ENCODE data around the gene ACKR3. TPM values are rescaled to one million over a fixed set of nuclear protein-coding genes. Genes with fewer than 3 reads are reported as not detected.

Gene ACKR3
- total RNA-seq, 1 donor from 2014 or later, result 9.1 TPM

GRCh38 chr2:236599059-236599458 is 29.4 kb downstream of the ACKR3 start:
- intact Hi-C loops (cut with DNase I), result no loop called here
- no peaks in the 10 kb centered on the region for H3K9me3 ChIP-seq
- H3K27ac ChIP-seq, result no peak overlapping the region
- DNase-seq (no peak), ATAC-seq (no peak)
- H3K4me3 ChIP-seq, result no peak overlapping the region
- H3K27me3 ChIP-seq, result no peaks in the 10 kb centered on the region
- no peaks in the 10 kb centered on the region for H3K4me1 ChIP-seq
- TF ChIP-seq CTCF (IDR thresholded peaks at IDR 0.05), result no peak
- H3K36me3 ChIP-seq, result no peaks in the 10 kb centered on the region

GRCh38 chr2:236600158-236600557 is 30.5 kb downstream of the ACKR3 start:
- no peak overlapping the region for H3K4me3 ChIP-seq
- H3K9me3 ChIP-seq, result no peaks in the 10 kb centered on the region
- H3K4me1 ChIP-seq, result no peaks in the 10 kb centered on the region
- H3K36me3 ChIP-seq, result no peaks in the 10 kb centered on the region
- no peak for TF ChIP-seq CTCF (IDR thresholded peaks at IDR 0.05)
- H3K27me3 ChIP-seq, result no peaks in the 10 kb centered on the region
- intact Hi-C loops (cut with DNase I), result no loop called here
- DNase-seq (no peak), ATAC-seq (no peak)
- no peak overlapping the region for H3K27ac ChIP-seq

GRCh38 chr2:236600892-236601291 is 31.3 kb downstream of the ACKR3 start:
- DNase-seq, result no peak
- intact Hi-C loops (cut with DNase I), result no loop called here

GRCh38 chr2:236601316-236602202 is 31.9 kb downstream of the ACKR3 start:
- H3K36me3 ChIP-seq, result no peaks in the 10 kb centered on the region
- no peak for TF ChIP-seq CTCF (IDR thresholded peaks at IDR 0.05)
- no peaks in the 10 kb centered on the region for H3K4me1 ChIP-seq
- DNase-seq (no peak), ATAC-seq (no peak)
- H3K4me3 ChIP-seq, result no peak overlapping the region
- no peaks in the 10 kb centered on the region for H3K9me3 ChIP-seq
- H3K27me3 ChIP-seq, result no peaks in the 10 kb centered on the region
- intact Hi-C loops (cut with DNase I), result no loop called here
- no peak overlapping the region for H3K27ac ChIP-seq

More at GRCh38 chr2:236600892-236601291, 31.3 kb downstream of the ACKR3 start:
- H3K4me1 ChIP-seq, result no peaks in the 10 kb centered on the region
- no peak overlapping the region for H3K27ac ChIP-seq
- no peak overlapping the region for H3K4me3 ChIP-seq
- no peaks in the 10 kb centered on the region for H3K36me3 ChIP-seq
- ATAC-seq, result no peak
- no peak for TF ChIP-seq CTCF (IDR thresholded peaks at IDR 0.05)
- no peaks in the 10 kb centered on the region for H3K27me3 ChIP-seq
- H3K9me3 ChIP-seq, result no peaks in the 10 kb centered on the region

- intact Hi-C loops (cut with DNase I), result no loop called here
- Histone ChIP-seq H3K27me3 (no peaks in the 10 kb centered on the region), H3K36me3 (no peaks in the 10 kb centered on the region), H3K9me3 (no peaks in the 10 kb centered on the region), H3K27ac (no peak overlapping the region), H3K4me1 (no peaks in the 10 kb centered on the region), H3K4me3 (no peak overlapping the region)
- ATAC-seq (no peak), DNase-seq (no peak)
- no peak for TF ChIP-seq CTCF (IDR thresholded peaks at IDR 0.05)
Observed at GRCh38 chr2:236602678-236603077, 33.1 kb downstream of the ACKR3 start.
